AG20443 (cell line): Measurements from ENCODE around the gene TMCC2.
A peak's percentile ranks its signal among the peaks of the same experiment; 100 is the strongest.
"Not testable (repeated sequence)": the region's sequence is repeated elsewhere in the genome, so short reads cannot be mapped to it uniquely, and the experiment has no call there.

Source experiments
- DNase-seq: peaks from one replicate; pipeline ENCODE4 v3.0.0; 2012; ENCODE audit warnings: low spot score, mixed read lengths

Gene TMCC2, protein sequence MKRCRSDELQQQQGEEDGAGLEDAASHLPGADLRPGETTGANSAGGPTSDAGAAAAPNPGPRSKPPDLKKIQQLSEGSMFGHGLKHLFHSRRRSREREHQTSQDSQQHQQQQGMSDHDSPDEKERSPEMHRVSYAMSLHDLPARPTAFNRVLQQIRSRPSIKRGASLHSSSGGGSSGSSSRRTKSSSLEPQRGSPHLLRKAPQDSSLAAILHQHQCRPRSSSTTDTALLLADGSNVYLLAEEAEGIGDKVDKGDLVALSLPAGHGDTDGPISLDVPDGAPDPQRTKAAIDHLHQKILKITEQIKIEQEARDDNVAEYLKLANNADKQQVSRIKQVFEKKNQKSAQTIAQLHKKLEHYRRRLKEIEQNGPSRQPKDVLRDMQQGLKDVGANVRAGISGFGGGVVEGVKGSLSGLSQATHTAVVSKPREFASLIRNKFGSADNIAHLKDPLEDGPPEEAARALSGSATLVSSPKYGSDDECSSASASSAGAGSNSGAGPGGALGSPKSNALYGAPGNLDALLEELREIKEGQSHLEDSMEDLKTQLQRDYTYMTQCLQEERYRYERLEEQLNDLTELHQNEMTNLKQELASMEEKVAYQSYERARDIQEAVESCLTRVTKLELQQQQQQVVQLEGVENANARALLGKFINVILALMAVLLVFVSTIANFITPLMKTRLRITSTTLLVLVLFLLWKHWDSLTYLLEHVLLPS

DNA sequence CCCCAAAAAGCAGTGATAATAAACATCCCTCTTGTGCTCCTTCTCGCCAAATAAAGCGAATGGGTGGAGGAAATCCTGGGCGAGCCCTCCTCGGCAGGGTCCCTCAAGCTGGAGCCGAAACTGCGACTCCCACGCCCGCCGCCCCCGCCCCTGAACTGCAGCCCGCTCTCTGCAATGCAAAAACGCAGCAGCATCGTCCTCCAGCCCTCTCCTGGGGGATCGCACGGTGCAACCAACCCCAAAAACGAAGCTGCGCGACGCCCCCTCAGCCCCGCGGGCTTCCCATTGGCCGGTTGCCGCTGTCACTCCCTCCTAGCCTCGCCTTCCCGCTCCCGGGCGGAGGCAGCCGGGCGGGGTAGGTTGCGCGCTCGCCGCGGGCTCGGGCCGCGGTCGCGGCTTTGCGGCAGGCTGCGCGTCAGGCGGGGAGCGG, at the start of gene TMCC2:
TSS of gene TMCC2 (plus strand) at position 363 of the 430 bp plus-strand sequence. CDS start 619 bp downstream, outside the sequence.
- peak; percentile 99 for DNase-seq

DNA sequence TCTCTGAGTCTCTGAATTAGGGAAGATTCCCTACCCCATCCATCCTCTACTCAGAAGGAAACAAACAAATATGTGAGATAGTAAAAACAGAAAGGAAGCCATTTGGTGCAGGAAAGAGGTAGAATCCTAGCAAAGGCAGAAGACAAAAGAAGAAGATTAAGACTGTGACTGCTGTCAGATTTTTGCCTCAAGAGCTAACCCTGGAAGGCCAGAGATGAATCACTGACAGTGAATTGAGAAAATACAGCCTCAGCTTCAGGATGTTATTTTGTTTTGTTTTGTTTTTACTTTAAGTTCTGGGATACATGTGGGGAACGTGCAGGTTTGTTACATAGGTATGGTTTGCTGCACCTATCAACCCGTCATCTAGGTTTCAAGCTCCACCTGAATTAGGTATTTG, 47.9 kb upstream of the TMCC2 start:
- DNase-seq: peak; percentile 29

DNA sequence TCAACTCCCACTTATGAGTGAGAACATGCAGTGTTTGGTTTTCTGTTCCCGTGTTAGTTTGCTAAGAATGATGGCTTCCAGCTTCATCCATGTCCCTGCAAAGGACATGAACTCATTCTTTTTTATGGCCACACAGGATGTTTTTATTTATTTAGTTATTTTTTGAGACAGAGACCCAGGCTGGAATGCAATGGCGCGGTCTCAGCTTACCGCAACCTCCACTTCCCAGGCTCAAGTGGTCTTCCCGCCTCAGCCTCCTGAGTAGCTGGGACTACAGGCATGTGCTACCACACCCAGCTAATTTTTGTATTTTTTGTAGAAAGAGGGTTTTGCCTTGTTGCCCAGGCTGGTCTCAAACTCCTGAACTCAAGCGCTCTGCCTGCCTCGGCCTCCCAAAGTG, 47.4 kb upstream of the TMCC2 start:
- not testable (repeated sequence) for DNase-seq

DNA sequence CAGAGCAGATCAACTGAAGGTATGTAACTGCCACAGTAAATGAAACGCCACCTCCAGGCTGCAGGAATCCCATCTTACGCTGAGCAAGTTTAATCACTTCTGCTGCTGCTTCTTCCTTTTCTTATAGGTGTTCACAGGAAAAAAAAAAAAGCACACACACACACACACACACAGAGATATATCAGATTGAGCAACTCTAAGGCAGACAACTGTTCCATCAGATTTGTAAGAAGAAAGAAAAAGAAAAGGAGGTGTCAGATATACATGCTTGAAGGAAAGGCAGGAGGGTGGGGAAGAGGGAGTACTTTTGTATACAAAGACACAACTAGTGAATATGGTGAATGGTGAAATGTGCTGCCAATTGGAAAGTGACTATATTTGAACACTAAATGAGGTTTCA, 44.8 kb upstream of the TMCC2 start:
- no peak for DNase-seq

DNA sequence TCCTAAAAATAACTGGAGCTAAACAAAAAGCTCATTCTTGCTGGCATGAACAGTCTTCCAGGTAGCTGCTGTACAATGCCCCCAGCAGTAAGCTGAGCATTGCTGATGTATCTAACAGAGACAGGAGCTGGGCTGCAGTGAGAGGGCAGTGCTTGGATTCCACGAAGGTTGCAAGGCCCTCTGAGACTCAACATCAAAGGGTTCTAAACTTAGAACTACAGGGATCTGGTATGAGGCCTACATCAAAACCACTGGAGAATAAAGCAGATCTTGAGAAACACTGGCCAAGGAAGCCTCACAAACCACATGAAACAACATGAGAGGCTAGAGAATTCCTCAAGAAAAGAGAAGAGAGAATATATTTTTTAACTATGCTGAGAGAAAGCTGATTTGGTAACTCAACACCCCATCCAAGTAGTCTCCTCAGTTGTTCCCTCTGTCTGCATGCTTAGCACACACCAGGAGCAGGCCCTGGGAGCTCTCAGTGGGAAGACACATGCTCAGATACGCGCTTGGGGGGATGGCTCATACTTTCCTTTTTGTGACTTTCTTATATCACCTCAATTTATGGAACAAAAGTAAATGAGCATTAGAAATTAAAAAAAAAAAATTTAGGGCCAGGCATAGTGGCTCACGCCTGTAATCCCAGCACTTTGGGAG, 43.9 kb upstream of the TMCC2 start:
- DNase-seq: peak; percentile 30

DNA sequence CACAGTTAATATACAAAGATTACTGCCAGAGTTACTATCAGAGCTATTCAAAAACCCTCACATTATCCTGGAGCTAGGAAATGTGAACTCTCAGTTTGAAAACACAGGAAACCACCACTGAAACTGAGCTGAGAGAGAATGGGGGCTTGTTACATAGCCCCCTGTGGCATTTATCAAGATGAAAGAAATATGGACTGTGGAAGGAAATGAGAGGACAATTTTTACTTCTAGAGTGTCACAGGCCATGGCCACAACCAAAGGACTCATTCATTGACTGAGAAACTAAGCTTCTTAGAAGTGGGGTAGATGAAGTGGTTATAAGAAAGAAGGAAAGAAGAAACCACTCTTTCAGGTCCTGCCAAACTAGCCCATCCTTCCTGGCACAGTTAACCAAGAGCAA, 41.6 kb upstream of the TMCC2 start:
- DNase-seq: no peak

DNA sequence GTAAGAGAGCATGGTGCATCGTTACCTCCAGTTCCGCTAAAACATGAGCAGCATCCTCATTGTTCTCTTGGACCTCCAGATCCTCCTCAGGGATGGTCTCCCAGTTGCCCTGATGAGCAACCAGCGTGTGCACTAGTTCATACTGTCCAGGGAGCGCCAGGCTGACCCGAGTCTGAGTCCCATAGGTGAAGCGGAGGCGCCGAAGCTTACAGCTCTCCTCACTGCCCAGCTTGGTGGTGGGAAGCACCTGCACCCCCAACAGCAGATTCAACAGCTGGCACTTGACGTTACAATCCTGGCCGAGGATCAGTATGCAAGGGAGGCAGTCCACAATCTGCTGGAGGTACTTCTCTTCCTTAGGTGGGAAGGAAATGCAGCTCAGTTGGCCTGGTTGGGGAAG, 40.3 kb upstream of the TMCC2 start:
- DNase-seq: no peak

DNA sequence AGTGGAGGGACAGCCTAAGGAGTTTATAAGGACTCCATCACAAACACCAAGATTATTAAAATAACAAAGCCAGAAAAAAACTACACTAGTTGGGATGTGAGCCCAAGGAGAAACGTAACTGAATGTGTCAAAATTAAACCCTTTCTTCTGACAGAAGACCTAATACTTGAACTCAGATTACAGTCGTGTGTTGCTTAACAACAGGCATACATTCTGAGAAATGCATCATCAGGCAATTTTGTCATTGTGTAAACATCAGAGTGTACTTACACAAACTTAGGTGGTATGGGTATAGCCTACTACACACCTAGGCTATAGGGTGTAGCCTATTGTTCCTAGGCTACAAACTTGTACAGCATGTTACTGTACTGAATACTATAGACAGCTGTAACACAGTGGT, 39.6 kb upstream of the TMCC2 start:
- DNase-seq: no peak

DNA sequence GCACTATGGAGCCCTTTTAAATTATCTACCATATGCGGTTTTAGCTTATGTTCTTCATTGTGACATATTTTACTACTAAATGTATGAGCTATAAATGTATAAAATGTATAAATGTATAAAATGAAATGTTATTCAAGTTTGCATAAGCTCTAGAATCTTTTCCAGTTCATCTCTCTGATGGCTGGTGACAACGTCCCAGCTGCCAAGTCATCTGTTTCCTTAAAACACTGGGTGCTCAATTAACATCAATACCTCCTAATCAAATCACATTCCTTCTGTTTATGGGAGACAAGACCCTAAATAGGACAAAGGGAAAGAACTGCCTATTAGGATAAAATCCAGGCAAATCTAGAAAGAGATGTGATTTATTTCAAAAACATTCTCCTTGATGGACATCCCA, 39.1 kb upstream of the TMCC2 start:
- no peak for DNase-seq

DNA sequence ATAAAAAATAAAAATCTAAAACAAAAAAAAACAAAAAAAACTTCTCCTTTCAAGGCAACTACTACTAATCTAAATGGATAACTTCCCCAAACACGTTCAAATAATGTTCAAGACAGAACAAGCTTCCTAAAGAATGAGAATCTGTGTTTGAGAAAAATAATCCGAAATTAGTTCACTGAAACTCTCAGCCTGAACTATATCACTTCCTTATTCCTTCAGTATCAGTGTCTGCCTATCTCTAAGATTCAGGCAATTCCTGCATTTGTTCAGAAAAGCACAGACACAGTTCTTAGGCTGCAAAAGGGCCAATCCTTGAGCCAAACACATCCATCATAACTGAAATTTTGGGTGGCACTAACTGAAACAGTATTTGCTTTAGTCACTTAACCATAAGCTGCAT, 38.6 kb upstream of the TMCC2 start:
- DNase-seq: no peak

DNA sequence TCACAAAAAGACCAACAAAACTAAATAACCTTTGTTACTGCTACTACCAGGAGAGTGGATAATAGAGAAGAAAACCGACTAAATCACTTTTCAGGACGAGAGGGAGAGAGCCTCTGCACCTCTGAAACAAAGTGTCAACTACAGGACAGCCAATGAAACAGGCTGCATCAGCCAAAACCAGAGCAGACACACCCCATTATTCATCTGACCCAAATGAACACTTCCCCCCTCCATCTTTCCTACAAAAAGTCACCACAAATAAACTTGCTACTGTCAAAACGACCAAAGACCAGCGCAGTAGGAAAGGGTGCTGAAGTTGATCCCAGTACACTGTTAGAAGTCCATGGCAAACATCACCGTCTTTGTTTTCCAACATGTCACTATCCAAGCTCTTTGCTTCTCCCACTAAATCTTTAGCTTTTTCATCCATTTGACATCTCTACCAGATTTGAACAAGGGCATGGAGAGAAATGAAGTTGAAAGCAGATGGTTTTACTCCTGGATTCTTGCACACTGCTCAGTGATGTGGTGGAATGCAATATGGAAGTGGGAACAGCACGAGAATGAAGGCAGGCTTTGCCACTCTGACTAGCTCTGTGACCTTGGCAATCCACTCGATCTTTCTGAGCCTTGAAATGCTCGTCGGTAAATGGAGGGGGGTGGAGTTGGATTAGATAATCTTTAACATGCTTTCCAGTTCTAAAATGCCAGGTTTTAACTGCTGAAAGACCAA, 36.7 kb upstream of the TMCC2 start:
- peak; percentile 28 for DNase-seq

DNA sequence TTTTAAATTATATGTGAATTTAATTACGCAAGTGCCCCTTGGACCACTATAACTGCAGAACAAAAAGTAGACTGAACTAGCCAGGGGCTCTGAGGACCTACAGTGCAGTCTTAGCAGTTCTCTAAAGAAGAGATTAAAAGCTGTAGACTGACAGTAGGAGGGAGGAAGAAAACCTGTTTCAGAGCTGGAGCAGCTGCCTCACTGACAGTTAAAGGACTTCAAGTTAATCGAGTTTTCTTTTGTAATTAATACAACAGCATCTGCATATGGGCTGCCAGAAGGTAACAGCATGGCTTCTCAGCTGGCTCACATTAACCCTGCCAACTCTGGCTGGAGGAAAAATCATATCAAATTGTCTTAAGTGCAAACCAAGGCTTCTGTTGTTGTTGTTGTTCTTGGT, 36.1 kb upstream of the TMCC2 start:
- no peak for DNase-seq

DNA sequence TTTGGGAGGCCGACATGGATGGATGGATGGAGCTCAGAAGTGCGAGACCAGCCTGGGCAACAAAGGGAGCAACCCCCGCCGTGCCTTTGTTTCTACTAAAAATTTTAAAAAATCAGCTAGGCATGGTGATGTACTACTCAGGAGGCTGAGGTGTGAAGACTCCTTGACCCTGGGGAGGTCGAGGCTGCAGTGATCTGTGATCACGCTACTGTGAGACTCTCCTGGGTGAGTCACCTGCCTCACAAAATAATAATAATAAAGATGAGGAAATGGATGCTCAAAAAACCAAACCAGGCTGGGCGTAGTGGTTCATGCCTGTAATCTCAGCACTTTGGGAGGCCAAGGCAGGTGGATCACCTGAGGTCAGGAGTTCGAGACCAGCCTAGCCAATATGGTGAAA, 35.5 kb upstream of the TMCC2 start:
- no peak for DNase-seq

DNA sequence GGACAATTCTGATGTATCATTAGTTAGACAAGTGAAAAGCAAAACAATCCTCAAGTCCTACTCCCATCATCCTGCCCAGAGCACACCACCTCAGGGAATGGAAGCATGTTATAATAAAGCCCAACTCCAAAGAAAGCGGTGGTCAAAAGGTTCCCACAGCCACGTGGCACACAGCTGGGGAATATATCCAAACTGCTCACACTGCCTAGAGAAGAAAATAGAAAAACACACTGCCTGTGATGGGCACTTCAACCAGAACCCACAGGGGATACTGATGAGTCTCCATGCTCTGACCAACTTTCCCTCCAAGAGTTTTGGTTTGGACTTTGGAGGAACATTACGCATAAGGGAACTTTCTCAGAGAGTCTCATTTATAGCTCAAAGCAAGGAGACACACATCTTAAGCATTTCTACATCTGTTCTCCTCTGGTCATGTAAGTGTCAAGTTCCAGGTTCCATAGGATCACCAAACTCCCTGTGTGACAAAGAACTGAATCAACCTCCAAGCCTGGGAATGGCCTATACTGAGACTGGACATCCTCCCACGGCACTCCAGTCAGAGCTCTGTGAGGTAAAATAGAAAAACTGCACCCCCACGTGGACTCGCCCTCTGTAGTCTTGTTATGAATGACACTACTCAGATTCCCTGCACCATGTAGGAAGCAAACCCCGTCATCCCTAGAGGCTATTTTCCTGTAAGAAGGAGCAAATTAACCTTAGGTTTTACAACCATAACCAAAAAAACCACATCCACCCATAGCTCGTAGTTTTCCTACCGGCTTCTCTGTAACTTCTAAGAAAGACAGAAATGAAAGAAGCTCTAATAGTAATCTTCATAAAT, 28.4 kb upstream of the TMCC2 start:
- peak; percentile 9 for DNase-seq

DNA sequence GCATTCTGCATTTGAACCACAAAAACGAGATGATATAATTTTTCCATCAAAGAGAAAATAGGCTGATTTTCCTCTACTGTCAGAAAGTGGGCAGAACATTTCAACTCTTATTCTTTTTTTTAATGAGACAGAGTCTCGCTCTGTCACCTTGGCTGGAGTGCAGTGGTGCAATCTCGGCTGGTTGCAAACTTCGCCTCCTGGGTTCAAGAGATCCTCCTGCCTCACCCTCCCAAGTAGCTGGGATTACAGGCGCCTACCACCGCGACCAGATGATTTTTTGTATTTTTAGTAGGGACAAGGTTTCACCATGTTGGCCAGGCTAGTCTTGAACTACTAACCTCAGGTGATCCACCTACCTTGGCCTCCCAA, 27.8 kb upstream of the TMCC2 start:
- no peak for DNase-seq

DNA sequence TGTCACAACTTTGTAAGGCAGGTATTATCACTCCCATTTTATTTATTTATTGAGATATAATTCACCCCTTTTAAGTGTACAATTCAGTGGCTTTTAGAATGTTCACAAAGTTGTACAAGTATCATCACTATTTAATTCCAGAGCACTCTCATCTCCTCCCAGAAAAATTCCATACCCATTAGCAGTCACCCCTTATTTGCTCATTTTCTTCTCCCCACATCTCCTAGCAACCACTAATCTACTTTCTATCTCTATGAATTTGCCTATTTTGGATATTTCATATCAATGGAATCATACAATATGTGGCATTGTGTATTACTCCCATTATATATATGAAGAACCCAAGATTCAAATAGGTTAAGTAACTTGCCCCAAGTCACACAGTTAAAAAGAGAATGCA, 23.2 kb upstream of the TMCC2 start:
- DNase-seq: peak; percentile 37

DNA sequence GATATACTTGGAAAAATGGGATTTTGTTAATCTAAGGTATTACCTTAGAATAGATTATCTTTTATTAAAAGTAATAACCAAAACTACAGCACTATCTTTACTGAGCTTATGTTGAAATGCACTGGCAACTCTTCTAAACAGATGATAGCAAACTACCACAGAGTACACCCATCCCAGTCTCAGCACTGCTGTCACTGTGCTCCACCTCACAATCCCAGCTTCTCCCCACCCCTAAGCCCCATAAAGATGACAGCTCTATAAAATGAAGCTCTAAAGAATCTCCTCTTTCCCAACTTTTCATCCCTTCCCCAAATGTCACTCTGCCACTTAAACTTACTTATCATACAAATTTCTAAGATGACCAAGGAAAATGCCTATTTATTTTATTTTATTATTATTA, 22.7 kb upstream of the TMCC2 start:
- DNase-seq: peak; percentile 47

DNA sequence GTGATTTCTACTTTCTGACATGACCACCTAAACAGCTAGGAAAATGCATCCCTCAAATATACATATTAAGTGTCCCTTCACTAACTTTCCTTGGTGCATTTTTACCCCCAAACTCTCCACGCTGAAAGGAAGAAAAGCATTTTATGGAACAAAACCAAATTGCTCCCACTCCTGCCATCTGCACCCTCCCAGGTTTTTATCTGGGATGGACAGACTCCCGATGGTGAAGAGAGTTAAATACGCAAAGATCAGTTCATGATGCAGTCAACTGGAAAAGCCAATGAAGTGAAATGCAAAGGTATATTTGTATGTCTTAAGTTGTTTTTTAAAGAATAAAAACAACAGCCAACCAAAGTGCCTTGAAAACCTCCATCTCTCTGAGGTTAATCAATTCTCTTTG, 18.9 kb upstream of the TMCC2 start:
- DNase-seq: no peak

DNA sequence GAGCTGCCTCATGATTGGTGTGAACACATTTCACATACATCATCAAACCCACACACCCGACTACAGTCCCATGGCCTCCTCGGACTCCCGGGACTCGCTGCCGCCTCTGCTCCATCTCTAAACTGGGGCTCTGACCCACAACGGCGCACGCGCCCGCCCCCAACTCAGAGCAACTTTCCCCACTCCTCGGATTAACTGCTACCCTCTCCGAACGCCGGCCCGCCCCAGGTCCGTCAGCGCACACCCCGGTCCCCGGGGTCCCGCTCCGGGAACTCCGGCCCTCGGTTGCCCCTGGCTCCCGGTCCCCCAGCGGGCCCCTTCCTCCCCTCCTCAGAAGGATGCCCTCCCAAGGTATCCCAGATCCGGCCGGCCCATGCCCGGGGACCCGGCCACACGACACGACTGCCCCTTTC, 17.0 kb upstream of the TMCC2 start:
- peak; percentile 53 for DNase-seq

DNA sequence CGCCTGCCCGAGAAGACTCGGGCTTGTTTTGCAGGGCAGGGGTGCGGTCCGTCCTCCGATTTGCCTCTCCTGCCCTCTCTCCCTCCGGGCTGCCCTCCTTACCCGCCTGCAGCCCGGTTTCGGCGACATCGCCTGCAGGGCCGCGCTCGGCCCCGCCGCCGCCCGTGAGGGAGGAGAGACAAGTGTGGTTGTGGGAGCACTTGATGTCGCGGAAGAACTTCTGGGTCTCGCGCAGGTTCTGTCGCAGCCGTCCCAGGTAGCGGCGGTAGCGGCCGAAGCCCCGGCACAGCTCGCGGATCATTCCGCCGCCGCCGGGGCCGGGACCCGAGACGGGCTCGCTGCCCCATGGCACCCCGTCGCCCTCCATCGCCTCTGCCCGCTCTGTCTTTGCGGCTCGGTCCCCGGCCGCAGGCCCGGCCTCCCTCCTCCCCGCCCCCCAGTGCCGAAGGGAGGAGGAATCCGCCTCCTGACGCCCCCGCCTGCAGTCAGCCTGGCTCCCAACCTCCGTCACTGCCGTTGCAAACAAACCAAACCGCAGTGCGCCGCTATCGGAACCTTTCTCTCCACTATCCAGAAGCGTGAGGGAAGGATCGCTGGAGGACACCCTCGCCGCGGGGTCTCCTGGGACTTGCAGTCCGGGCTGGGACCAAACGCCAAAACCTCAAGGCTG, 16.4 kb upstream of the TMCC2 start, which contains the start of gene DSTYK:
TSS of gene DSTYK (minus strand) at position 534 of the 670 bp plus-strand sequence. CDS start at position 367, 167 bp downstream.
- DNase-seq: peak; percentile 97
